Testis (tissue), 2 donors: ENCODE data around the gene CCDC30.

Source experiments
- CTCF ChIP-seq, 3 experiments: fragments of 450-650 bp in 2 of 3; fragments of 200-600 bp in 1 of 3; sonication (generic) in 1 of 3; IDR thresholded peaks; one replicate each; pipeline ENCODE4 v1.5.1; 2016 to 2019; ENCODE audit warnings: antibody characterized with exemption in 3 of 3, mild to moderate bottlenecking in 2 of 3, moderate library complexity in 1 of 3
- POLR2A ChIP-seq: fragments of 450-650 bp; IDR thresholded peaks from one replicate; pipeline ENCODE4 v1.6.1; 2017; ENCODE audit warnings: antibody characterized with exemption, mild to moderate bottlenecking, moderate library complexity

- TF ChIP-seq CTCF (IDR thresholded peaks at IDR 0.05) (no peak), POLR2A (no peak)
These were observed 150.7 kb downstream of the CCDC30 start for GRCh38 chr1:42613803-42614131.
